ENCODE measurements around the gene RUBCNL. TPM values are rescaled to one million over a fixed set of nuclear protein-coding genes. Genes with fewer than 3 reads are reported as not detected.

The RUBCNL gene
- total RNA-seq, 1 donor from 2014 or later = not detected

- no peak for DNase-seq (ENCODE audit: extremely low read depth, low read depth, low spot score)
Observed at GRCh38 chr13:46342538-46342937, 44.5 kb downstream of the RUBCNL start.

- DNase-seq (ENCODE audit: extremely low read depth, low read depth, low spot score) = no peak
Observed at GRCh38 chr13:46341112-46341711, 45.8 kb downstream of the RUBCNL start.

GRCh38 chr13:46340631-46341111 lies 46.4 kb downstream of the RUBCNL start:
- no peak for DNase-seq (ENCODE audit: extremely low read depth, low read depth, low spot score)

GRCh38 chr13:46340011-46340410 lies 47.0 kb downstream of the RUBCNL start:
- no peak for DNase-seq (ENCODE audit: extremely low read depth, low read depth, low spot score)

- no peak for DNase-seq (ENCODE audit: extremely low read depth, low read depth, low spot score)
Observed at GRCh38 chr13:46339035-46339666, 47.9 kb downstream of the RUBCNL start.

GRCh38 chr13:46337700-46338099 lies 49.4 kb downstream of the RUBCNL start:
- no peak for DNase-seq (ENCODE audit: extremely low read depth, low read depth, low spot score)

- DNase-seq (ENCODE audit: extremely low read depth, low read depth, low spot score) = no peak
Observed at GRCh38 chr13:46334035-46334822, 52.8 kb downstream of the RUBCNL start.

- DNase-seq (ENCODE audit: extremely low read depth, low read depth, low spot score) = no peak
Observed at GRCh38 chr13:46332772-46333171, 54.3 kb downstream of the RUBCNL start.

- DNase-seq (ENCODE audit: extremely low read depth, low read depth, low spot score) = no peak
Observed at GRCh38 chr13:46329624-46330023, 57.4 kb downstream of the RUBCNL start.

GRCh38 chr13:46327246-46327645 lies 59.8 kb downstream of the RUBCNL start:
- no peak for DNase-seq (ENCODE audit: extremely low read depth, low read depth, low spot score)

- DNase-seq (ENCODE audit: extremely low read depth, low read depth, low spot score) = no peak
Observed at GRCh38 chr13:46324976-46325375, 62.1 kb downstream of the RUBCNL start.

GRCh38 chr13:46321494-46322225 lies 65.4 kb downstream of the RUBCNL start:
- DNase-seq (ENCODE audit: extremely low read depth, low read depth, low spot score) = no peak

GRCh38 chr13:46320821-46321220 lies 66.2 kb downstream of the RUBCNL start:
- DNase-seq (ENCODE audit: extremely low read depth, low read depth, low spot score) = no peak

- no peak for DNase-seq (ENCODE audit: extremely low read depth, low read depth, low spot score)
Observed at GRCh38 chr13:46320406-46320805, 66.6 kb downstream of the RUBCNL start.

- DNase-seq (ENCODE audit: extremely low read depth, low read depth, low spot score) = no peak
Observed at GRCh38 chr13:46318986-46319385, 68.1 kb downstream of the RUBCNL start.

- DNase-seq (ENCODE audit: extremely low read depth, low read depth, low spot score) = no peak
Observed at GRCh38 chr13:46317120-46317519, 69.9 kb downstream of the RUBCNL start.

GRCh38 chr13:46315491-46316075 lies 71.5 kb downstream of the RUBCNL start:
- DNase-seq (ENCODE audit: extremely low read depth, low read depth, low spot score) = no peak

GRCh38 chr13:46315036-46315435 lies 72.0 kb downstream of the RUBCNL start:
- no peak for DNase-seq (ENCODE audit: extremely low read depth, low read depth, low spot score)

- no peak for DNase-seq (ENCODE audit: extremely low read depth, low read depth, low spot score)
Observed at GRCh38 chr13:46314587-46314986, 72.5 kb downstream of the RUBCNL start.

GRCh38 chr13:46313432-46314257 lies 73.4 kb downstream of the RUBCNL start:
- DNase-seq (ENCODE audit: extremely low read depth, low read depth, low spot score) = no peak
